H9 (cell line): Measurements from ENCODE around the gene TRIM22. TPM values are rescaled to one million over a fixed set of nuclear protein-coding genes. Genes with fewer than 3 reads are reported as not detected.

Experiments
- DNase-seq: peaks from one replicate; pipeline ENCODE4 v3.0.0-alpha.2; 2017
- H2AFZ ChIP-seq: one replicate; pipeline ENCODE4 v1.6.1; 2013; ENCODE audit warnings: mild to moderate bottlenecking, low read length, control low read depth, moderate library complexity
- H2AK5ac ChIP-seq: 2 replicates; pipeline ENCODE4 v1.6.1; 2013; ENCODE audit warnings: low read length, control low read depth, mixed read lengths; ENCODE audit not compliant: insufficient read length
- H2BK120ac ChIP-seq: one replicate; pipeline ENCODE4 v1.6.1; 2013; ENCODE audit warnings: low read depth, mild to moderate bottlenecking, low read length, control low read depth, inconsistent platforms; ENCODE audit not compliant: poor library complexity, severe bottlenecking
- H2BK12ac ChIP-seq: 2 replicates; pipeline ENCODE4 v1.6.1; 2013; ENCODE audit warnings: low read length, control low read depth, mixed read lengths, low read depth; ENCODE audit not compliant: insufficient read length
- H2BK15ac ChIP-seq: 2 replicates; pipeline ENCODE4 v1.6.1; 2013; ENCODE audit warnings: low read depth, low read length, control low read depth
- H2BK20ac ChIP-seq: one replicate; pipeline ENCODE4 v1.6.1; 2013; ENCODE audit warnings: low read depth, mild to moderate bottlenecking, low read length, control low read depth, inconsistent platforms; ENCODE audit not compliant: poor library complexity, severe bottlenecking
- H2BK5ac ChIP-seq: 2 replicates; pipeline ENCODE4 v1.6.1; 2013; ENCODE audit warnings: low read length, control low read depth, mixed read lengths; ENCODE audit not compliant: insufficient read length
- H3K14ac ChIP-seq: 2 replicates; pipeline ENCODE4 v1.6.1; 2013; ENCODE audit warnings: low read length, control low read depth; ENCODE audit not compliant: insufficient read depth
- H3K18ac ChIP-seq: 2 replicates; pipeline ENCODE4 v1.6.1; 2013; ENCODE audit warnings: low read depth, mild to moderate bottlenecking, mixed read lengths, low read length, control low read depth; ENCODE audit not compliant: insufficient read length
- H3K23ac ChIP-seq: 2 replicates; pipeline ENCODE4 v1.6.1; 2013; ENCODE audit warnings: low read length, control low read depth, mixed read lengths, low read depth; ENCODE audit not compliant: insufficient read length
- H3K23me2 ChIP-seq: 2 replicates; pipeline ENCODE4 v1.6.1; 2013; ENCODE audit warnings: low read depth, mild to moderate bottlenecking, mixed read lengths, low read length, control low read depth; ENCODE audit not compliant: insufficient read length, poor library complexity, severe bottlenecking
- H3K27ac ChIP-seq: 2 replicates; pipeline ENCODE4 v1.5.1; 2013; ENCODE audit warnings: low read length, control low read depth, mixed read lengths, low read depth; ENCODE audit not compliant: insufficient read length
- H3K27me3 ChIP-seq: 2 replicates; pipeline ENCODE4 v1.6.1; 2013; ENCODE audit warnings: low read length, control low read depth, inconsistent platforms; ENCODE audit not compliant: insufficient read depth
- H3K4ac ChIP-seq: 2 replicates; pipeline ENCODE4 v1.6.1; 2013; ENCODE audit warnings: low read depth, mild to moderate bottlenecking, control low read depth, inconsistent platforms, low read length, moderate library complexity
- H3K4me1 ChIP-seq: 2 replicates; pipeline ENCODE4 v1.6.1; 2013; ENCODE audit warnings: low read length, control low read depth, inconsistent platforms; ENCODE audit not compliant: insufficient read depth
- H3K4me2 ChIP-seq: 2 replicates; pipeline ENCODE4 v1.6.1; 2013; ENCODE audit warnings: low read length, control low read depth, mixed read lengths; ENCODE audit not compliant: insufficient read length, insufficient read depth
- H3K56ac ChIP-seq: 2 replicates; pipeline ENCODE4 v1.6.1; 2013; ENCODE audit warnings: low read depth, mild to moderate bottlenecking, mixed read lengths, low read length, control low read depth; ENCODE audit not compliant: insufficient read length
- H3K79me1 ChIP-seq: 2 replicates; pipeline ENCODE4 v1.6.1; 2013; ENCODE audit warnings: low read depth, mild to moderate bottlenecking, moderate library complexity, low read length, control low read depth, inconsistent platforms; ENCODE audit not compliant: insufficient read depth, poor library complexity, severe bottlenecking
- H3K79me2 ChIP-seq: 2 replicates; pipeline ENCODE4 v1.6.1; 2013; ENCODE audit warnings: low read length, control low read depth, inconsistent platforms; ENCODE audit not compliant: insufficient read depth
- H3K9ac ChIP-seq: 2 replicates; pipeline ENCODE4 v1.6.1; 2013; ENCODE audit warnings: low read length, control low read depth, mixed read lengths; ENCODE audit not compliant: insufficient read length; ENCODE audit errors: extremely low read depth
- H3K9me3 ChIP-seq: one replicate; pipeline ENCODE4 v1.6.1; 2013; ENCODE audit warnings: low read depth, low read length, inconsistent platforms; ENCODE audit not compliant: control insufficient read depth
- H3T11ph ChIP-seq: one replicate; pipeline ENCODE4 v1.6.1; 2013; ENCODE audit warnings: mild to moderate bottlenecking, low read length, control low read depth, inconsistent platforms
- H4K20me1 ChIP-seq: one replicate; pipeline ENCODE4 v1.6.1; 2013; ENCODE audit not compliant: control insufficient read depth, insufficient read length, insufficient read depth
- H4K5ac ChIP-seq: 2 replicates; pipeline ENCODE4 v1.6.1; 2013; ENCODE audit warnings: low read depth, mild to moderate bottlenecking, mixed read lengths, low read length, control low read depth; ENCODE audit not compliant: insufficient read length
- H4K8ac ChIP-seq: replicated peaks from 2 replicates; pipeline ENCODE4 v1.6.1; 2013; ENCODE audit warnings: low read length, control low read depth, mixed read lengths, low read depth; ENCODE audit not compliant: insufficient read length
- H4K91ac ChIP-seq: 2 replicates; pipeline ENCODE4 v1.6.1; 2013; ENCODE audit warnings: low read depth, mild to moderate bottlenecking, moderate library complexity, mixed read lengths, low read length, control low read depth; ENCODE audit not compliant: insufficient read length
- H3K27ac Mint-ChIP-seq, 3 experiments: 2 replicates in 2 of 3; 3 replicates in 1 of 3; pipeline ENCODE4 v1.8.0; 2020 to 2021; ENCODE audit warnings: mixed read lengths in 3 of 3, mild to moderate bottlenecking in 1 of 3, moderate library complexity in 1 of 3
- H3K27me3 Mint-ChIP-seq: 2 replicates; pipeline ENCODE4 v1.8.0; 2021; ENCODE audit warnings: low read depth, mild to moderate bottlenecking, moderate library complexity, mixed read lengths
- H3K36me3 Mint-ChIP-seq, 3 experiments: 2 replicates in 2 of 3; 3 replicates in 1 of 3; pipeline ENCODE4 v1.8.0; 2020 to 2021; ENCODE audit warnings: low read depth in 3 of 3, mixed read lengths in 3 of 3; ENCODE audit not compliant: insufficient read depth in 1 of 3
- H3K4me1 Mint-ChIP-seq, 2 experiments: 2 replicates each; pipeline ENCODE4 v1.8.0; 2020; ENCODE audit warnings: mixed read lengths in 2 of 2
- H3K4me3 Mint-ChIP-seq, 2 experiments: 2 replicates in 1 of 2; 3 replicates in 1 of 2; pipeline ENCODE4 v1.8.0; 2020 to 2021; ENCODE audit warnings: mild to moderate bottlenecking in 2 of 2, mixed read lengths in 2 of 2, moderate library complexity in 1 of 2
- H3K9me3 Mint-ChIP-seq, 2 experiments: 2 replicates in 1 of 2; 3 replicates in 1 of 2; pipeline ENCODE4 v1.8.0; 2020; ENCODE audit warnings: mild to moderate bottlenecking in 2 of 2, mixed read lengths in 2 of 2, moderate library complexity in 1 of 2
- WGBS: extraction: QIAGEN DNeasy Blood & Tissue Kit; methylation state at CpG from one replicate; pipeline ENCODE4 v1.1.7; 2013; ENCODE audit warnings: missing lambda C conversion rate, low lambda C conversion rate, mixed read lengths; ENCODE audit not compliant: insufficient read length; ENCODE audit errors: extremely low coverage; 5-methylcytosine and 5-hydroxymethylcytosine counted together
- total RNA-seq: library from RNA; stranded (reverse); gene quantifications from 2 replicates; pipeline ENCODE4 v1.2.1, GENCODE V29; 2021
- TF ChIP-seq, protein P1 (sequence below): fragments of 200-600 bp; sonication (generic); conservative IDR thresholded peaks from 3 replicates; pipeline ENCODE4 v1.8.0; 2021; ENCODE audit warnings: antibody characterized with exemption, mild to moderate bottlenecking

The TRIM22 gene
- total RNA-seq, 1 experiment from 2014 or later = 78.6 TPM

DNA sequence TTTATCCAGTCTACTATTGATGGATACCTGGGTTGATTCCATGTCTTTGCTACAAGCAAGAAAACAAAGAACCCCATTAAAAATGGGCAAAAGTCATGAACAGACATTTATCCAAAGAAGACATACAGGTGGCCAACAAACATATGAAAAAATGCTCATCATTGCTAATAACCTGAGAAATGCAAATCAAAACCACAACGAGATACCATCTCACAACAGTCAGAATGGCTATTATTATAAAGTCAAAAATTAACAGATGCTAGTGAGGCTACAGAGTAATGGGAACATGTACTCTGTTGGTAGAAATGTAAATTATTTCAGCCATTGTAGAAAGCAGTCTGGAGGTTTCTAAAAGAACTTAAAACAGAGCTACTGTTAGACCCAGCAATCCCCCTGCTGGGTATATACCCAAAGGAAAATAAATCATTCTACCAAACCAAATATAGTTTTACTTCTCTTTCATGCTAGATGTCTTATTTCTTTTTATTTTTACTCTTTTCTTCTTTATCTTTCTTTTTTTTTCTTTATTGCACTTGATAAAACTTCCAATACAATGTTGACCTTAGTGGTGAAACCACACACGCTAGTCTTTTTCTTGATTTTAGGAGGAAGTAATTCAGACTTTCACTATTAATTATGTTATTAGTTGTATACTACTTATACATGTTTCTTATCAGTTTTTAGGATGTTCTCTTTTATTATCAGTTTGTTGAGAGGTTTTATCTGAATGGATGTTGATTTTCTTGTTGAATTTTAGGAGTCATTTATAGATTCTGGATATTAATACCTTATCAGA lies 14.3 kb downstream of the TRIM22 start:
- H3K4me2 ChIP-seq = no peak overlapping the region
- H4K20me1 ChIP-seq = no peaks in the 10 kb centered on the region
- no peak overlapping the region for H3T11ph ChIP-seq
- H2AK5ac ChIP-seq = no peak overlapping the region
- no peak overlapping the region for H3K4me3 Mint-ChIP-seq
- no peak overlapping the region for H3K27ac Mint-ChIP-seq
- no peak overlapping the region for H2AFZ ChIP-seq
- no peaks in the 10 kb centered on the region for H3K27me3 ChIP-seq
- no peak for DNase-seq
- H3K9me3 Mint-ChIP-seq = no peaks in the 10 kb centered on the region; a peak in 1 of 5 replicates
- no peaks in the 10 kb centered on the region for H3K27me3 Mint-ChIP-seq
- H3K4me1 Mint-ChIP-seq = no peaks in the 10 kb centered on the region
- H3K79me1 ChIP-seq = no peaks in the 10 kb centered on the region
- H3K23me2 ChIP-seq = no peaks in the 10 kb centered on the region
- H3K27ac ChIP-seq = no peak overlapping the region
- no peak overlapping the region for H2BK12ac ChIP-seq
- no peak overlapping the region for H3K4ac ChIP-seq
- H2BK5ac ChIP-seq = no peak overlapping the region
- no peak overlapping the region for H2BK20ac ChIP-seq
- TF ChIP-seq, protein P1, sequence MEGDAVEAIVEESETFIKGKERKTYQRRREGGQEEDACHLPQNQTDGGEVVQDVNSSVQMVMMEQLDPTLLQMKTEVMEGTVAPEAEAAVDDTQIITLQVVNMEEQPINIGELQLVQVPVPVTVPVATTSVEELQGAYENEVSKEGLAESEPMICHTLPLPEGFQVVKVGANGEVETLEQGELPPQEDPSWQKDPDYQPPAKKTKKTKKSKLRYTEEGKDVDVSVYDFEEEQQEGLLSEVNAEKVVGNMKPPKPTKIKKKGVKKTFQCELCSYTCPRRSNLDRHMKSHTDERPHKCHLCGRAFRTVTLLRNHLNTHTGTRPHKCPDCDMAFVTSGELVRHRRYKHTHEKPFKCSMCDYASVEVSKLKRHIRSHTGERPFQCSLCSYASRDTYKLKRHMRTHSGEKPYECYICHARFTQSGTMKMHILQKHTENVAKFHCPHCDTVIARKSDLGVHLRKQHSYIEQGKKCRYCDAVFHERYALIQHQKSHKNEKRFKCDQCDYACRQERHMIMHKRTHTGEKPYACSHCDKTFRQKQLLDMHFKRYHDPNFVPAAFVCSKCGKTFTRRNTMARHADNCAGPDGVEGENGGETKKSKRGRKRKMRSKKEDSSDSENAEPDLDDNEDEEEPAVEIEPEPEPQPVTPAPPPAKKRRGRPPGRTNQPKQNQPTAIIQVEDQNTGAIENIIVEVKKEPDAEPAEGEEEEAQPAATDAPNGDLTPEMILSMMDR = no peak
- H4K5ac ChIP-seq = no peak overlapping the region
- H4K91ac ChIP-seq = no peak overlapping the region
- H2BK120ac ChIP-seq = no peak overlapping the region
- no peak overlapping the region for H3K14ac ChIP-seq
- WGBS = no CpG with 5 or more reads among the region's 2 CpGs
- H3K18ac ChIP-seq = no peak overlapping the region
- no peaks in the 10 kb centered on the region for H3K4me1 ChIP-seq
- peaks cover 0 to 73% (median 41%) of the 10 kb centered on the region in 3 experiments; a peak in 4 of 7 replicates for H3K36me3 Mint-ChIP-seq
- no peak overlapping the region for H3K56ac ChIP-seq
- H3K9ac ChIP-seq = no peak overlapping the region
- no peak overlapping the region for H4K8ac ChIP-seq
- H2BK15ac ChIP-seq = no peak overlapping the region
- no peak overlapping the region for H3K23ac ChIP-seq
- H3K79me2 ChIP-seq = no peaks in the 10 kb centered on the region
- no peaks in the 10 kb centered on the region for H3K9me3 ChIP-seq
